ENCODE results near the gene MRPL51.
"Not testable (repeated sequence)": the region's sequence is repeated elsewhere in the genome, so short reads cannot be mapped to it uniquely, and the experiment has no call there.

Gene MRPL51

GRCh38 chr12:6537580-6538419 is 44.7 kb upstream of the MRPL51 start:
- Histone ChIP-seq H3K27ac (ENCODE audit: low read length) (peak overlapping the region; percentile 33), H3K4me2 (ENCODE audit: low read length) (peak overlapping the region; percentile 16; the same call in 1 of the 2 replicates), H3K36me3 (replicated peaks; ENCODE audit: low read depth, low read length) (peaks cover 34% of the 10 kb centered on the region), H3K4me1 (ENCODE audit: low read length) (peaks cover 45% of the 10 kb centered on the region), H3K79me2 (ENCODE audit: low read length) (peaks cover 36% of the 10 kb centered on the region), H4K20me1 (ENCODE audit: insufficient read depth, low read length) (peaks cover 42% of the 10 kb centered on the region)
- H3K9me3 ChIP-seq (ENCODE audit: insufficient read depth, low read length); H2AFZ ChIP-seq (ENCODE audit: low read depth, low read length); H3K9ac ChIP-seq (ENCODE audit: low read length); H3K4me3 ChIP-seq (ENCODE audit: low read length); H3K27me3 ChIP-seq (ENCODE audit: low read depth, low read length): not testable (repeated sequence)
- peak; percentile 73 for TF ChIP-seq CTCF (IDR thresholded peaks at IDR 0.05; ENCODE audit: low read depth, low read length)

GRCh38 chr12:6536894-6537579 is 44.0 kb upstream of the MRPL51 start:
- peak overlapping the region; percentile 88; the same call in 1 of the 2 replicates for H3K4me3 ChIP-seq (ENCODE audit: low read length)
- H3K9ac ChIP-seq (ENCODE audit: low read length), result no peak overlapping the region

GRCh38 chr12:6535960-6536847 is 43.1 kb upstream of the MRPL51 start:
- Histone ChIP-seq H3K9ac (ENCODE audit: low read length) (peak overlapping the region; percentile 98), H3K27ac (ENCODE audit: low read length) (peak overlapping the region; percentile 85), H3K79me2 (ENCODE audit: low read length) (peaks cover 47% of the 10 kb centered on the region), H3K4me2 (ENCODE audit: low read length) (peak overlapping the region; percentile 83), H3K4me3 (ENCODE audit: low read length) (peak overlapping the region; percentile 88), H3K27me3 (ENCODE audit: low read depth, low read length) (no peaks in the 10 kb centered on the region), H3K36me3 (replicated peaks; ENCODE audit: low read depth, low read length) (peaks cover 45% of the 10 kb centered on the region), H3K9me3 (ENCODE audit: insufficient read depth, low read length) (no peaks in the 10 kb centered on the region), H2AFZ (ENCODE audit: low read depth, low read length) (no peak overlapping the region), H4K20me1 (ENCODE audit: insufficient read depth, low read length) (peaks cover 42% of the 10 kb centered on the region), H3K4me1 (ENCODE audit: low read length) (peaks cover 55% of the 10 kb centered on the region)
- no peak for TF ChIP-seq EZH2phosphoT487 (IDR thresholded peaks at IDR 0.05; ENCODE audit: low read depth)
- no peak for TF ChIP-seq CTCF (IDR thresholded peaks at IDR 0.05; ENCODE audit: low read depth, low read length)

More at GRCh38 chr12:6536894-6537579, 44.0 kb upstream of the MRPL51 start:
- H3K27me3 ChIP-seq (ENCODE audit: low read depth, low read length), result no peaks in the 10 kb centered on the region
- H3K9me3 ChIP-seq (ENCODE audit: insufficient read depth, low read length), result no peaks in the 10 kb centered on the region
- peaks cover 42% of the 10 kb centered on the region for H4K20me1 ChIP-seq (ENCODE audit: insufficient read depth, low read length)
- H3K4me2 ChIP-seq (ENCODE audit: low read length), result peak overlapping the region; percentile 83
- H2AFZ ChIP-seq (ENCODE audit: low read depth, low read length), result no peak overlapping the region
- H3K79me2 ChIP-seq (ENCODE audit: low read length), result peaks cover 44% of the 10 kb centered on the region
- TF ChIP-seq EZH2phosphoT487 (IDR thresholded peaks at IDR 0.05; ENCODE audit: low read depth), result no peak
- no peak for TF ChIP-seq CTCF (IDR thresholded peaks at IDR 0.05; ENCODE audit: low read depth, low read length)
- peaks cover 40% of the 10 kb centered on the region for H3K36me3 ChIP-seq (replicated peaks; ENCODE audit: low read depth, low read length)
- H3K4me1 ChIP-seq (ENCODE audit: low read length), result peaks cover 53% of the 10 kb centered on the region
- H3K27ac ChIP-seq (ENCODE audit: low read length), result peak overlapping the region; percentile 85
